Stimulated activated CD4-positive, alpha-beta T cell treated with anti-CD3 and anti-CD28 coated beads, Interleukin-12 subunit alpha, Interleukin-12 subunit beta, amount 100 ng/mL, for 4 hours (primary cell): ENCODE data around the gene GALNT4.
A peak's percentile ranks its signal among the peaks of the same experiment; 100 is the strongest.

Experiments
- DNase-seq: peaks from one replicate; pipeline ENCODE4 v3.0.0-alpha.2; 2020

The GALNT4 gene

GRCh38 chr12:89528434-89528833 lies 3.8 kb upstream of the GALNT4 start:
- DNase-seq = no peak

DNA sequence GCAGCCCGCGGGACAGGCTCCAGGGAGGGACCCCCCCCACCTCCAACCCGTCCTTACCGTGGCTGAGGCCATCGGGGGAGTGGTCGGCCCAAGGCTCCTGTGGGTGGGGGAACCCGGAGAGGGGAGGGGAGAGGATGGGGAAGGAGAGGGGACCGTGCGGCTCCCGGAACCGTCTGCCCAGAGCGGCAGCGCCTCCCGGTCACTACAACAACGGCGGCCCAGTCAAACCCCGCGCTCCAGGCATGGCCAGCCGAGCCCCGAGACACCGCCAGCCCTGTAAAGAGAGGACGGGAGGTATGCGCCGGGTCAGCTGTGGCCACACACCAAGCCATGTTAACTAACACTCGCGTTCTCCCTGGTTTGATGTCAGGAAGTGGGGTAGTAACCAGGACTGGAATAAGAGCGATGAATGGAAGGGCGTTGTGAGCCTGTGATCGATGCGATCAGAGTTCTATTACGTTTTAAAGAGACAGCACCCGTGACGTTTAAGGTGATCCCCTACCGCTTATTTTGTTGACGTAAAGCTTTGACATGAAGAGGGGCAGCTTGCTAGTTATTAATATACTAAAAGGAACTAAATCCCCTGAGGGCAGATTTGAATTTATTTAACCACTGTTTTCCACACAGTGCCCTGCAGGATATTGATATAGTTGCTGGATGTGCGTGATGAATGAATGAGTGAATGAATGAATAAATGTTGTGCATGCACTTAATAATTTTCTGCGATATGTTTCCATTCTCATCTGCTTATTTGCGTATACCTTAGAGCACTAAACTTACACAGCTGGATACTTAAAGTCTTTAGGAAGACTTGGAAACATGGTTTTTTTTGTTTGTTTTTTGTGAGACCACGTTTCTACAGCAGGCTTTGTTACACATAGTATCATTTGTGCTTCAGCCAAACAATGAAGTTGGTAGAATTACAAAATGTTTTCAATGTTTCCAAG lies 1.5 kb upstream of the GALNT4 start, which contains the start of gene POC1B:
POC1B (minus strand) TSS at position 224 of the 947 bp plus-strand sequence; CDS start at position 72, 152 bp downstream.
- DNase-seq = peak; percentile 75

- DNase-seq = peak; percentile 38
Observed at GRCh38 chr12:89525305-89525823, 768 bp upstream of the GALNT4 start.

DNA sequence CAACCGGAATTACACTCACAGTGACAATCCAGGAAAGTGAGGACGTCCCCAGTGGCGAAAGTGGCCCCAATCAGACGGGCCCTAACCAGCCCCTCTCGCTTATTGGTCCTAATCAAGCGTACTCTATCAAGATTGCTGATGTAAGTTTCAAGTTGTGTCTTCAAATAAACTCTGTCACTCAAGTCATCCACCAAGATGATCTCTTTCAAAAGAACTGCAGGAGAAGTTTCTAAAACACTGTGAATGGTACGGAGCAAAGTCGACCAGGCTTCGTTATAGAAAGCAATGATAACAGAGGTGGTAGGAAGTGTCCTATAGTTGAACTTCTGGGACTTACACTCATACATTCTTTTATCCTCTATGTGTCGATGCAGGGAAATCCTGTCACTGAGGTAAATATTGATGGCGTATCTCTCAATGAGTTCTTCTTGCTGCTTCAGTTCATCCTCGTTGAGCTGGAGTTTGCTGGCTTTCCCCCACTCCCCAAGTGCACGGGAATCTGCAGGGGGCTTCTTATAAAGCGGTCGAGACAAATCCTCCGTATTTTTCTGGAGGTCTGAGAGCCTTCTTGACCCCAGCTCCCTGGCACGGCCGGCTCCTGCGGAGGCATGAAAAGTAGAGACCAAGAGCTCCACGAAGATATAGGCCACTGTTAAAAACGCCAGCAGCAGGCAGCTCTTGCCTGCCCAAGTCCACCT lies 604 bp downstream of the GALNT4 start:
- DNase-seq = no peak

DNA sequence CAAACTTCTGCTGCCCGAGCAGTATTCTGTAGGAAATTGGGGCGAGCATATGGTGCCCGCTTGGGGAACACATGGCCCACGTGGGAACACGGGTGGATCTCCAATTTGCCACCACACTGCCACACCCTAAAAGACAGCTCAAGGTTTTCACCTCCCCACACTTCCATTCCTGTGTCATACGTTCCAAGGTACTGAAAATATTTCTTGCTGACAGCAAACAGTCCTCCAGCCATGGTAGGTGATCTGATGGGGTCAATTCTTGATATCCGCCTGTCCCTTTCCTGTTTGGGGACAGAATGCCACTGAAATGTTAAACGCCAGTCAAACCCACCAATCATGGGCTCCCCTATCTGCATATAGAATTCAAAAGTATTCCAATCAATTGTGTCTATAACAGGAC lies 1.2 kb downstream of the GALNT4 start:
- no peak for DNase-seq

DNA sequence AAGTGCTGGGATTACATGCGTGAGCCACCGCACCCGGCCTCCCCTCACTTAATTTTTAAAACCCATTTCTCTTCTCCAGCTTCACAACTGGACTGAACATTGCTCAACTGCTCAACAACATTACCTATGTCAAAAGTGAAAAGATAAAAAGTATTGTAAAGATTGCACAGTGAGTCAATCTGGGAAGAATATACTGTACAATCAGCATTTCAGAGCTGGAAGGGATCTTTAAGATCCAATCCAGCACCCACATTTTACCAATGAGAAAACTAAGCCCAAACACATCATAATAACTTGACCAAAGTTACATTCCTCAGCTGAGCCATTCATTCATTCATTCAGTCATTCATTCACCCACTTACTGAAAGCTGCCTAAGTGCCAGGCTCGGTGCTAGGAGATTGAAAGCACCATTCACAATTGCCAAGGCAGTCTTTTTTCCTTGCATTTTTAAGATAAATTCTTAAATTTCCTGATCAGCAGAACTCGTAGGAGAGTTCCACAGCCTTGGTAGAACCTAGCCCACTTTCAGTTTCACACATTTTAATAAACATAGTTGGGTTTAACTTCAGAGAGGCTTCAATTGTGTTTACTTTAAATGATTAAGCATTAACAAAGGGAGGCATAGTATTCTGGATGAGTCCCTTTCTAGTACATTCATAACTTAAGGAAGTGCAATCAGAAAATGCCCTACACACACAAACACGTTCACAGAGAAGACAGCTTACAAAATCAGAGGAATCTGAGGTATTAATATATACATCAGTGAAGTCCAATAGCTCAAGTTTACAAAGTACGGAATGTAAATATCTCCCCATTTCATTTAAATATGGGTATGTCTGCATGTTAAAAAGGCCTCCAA lies 3.0 kb downstream of the GALNT4 start:
- DNase-seq = no peak

- DNase-seq = no peak
Observed at GRCh38 chr12:89517720-89518119, 6.9 kb downstream of the GALNT4 start.

DNA sequence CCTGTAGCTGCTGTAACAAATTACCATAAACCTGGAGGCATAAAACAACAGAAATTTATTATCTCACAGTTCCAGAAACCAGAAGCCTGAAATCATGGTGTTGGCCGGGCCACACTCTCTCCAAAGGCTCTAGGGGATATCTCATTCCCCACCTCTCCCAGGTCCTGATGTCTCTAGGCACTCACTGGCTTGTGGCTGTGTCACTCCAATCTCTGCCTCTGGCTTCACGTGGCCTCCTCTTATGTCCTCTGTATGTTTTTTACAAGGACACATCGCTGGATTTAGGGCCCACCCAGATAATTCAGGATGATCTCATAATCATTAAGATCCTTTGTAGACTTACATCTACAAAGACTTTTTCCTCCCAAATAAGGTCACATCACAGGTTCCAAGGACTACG lies 8.0 kb downstream of the GALNT4 start:
- no peak for DNase-seq

GRCh38 chr12:89514751-89515150 lies 9.8 kb downstream of the GALNT4 start:
- DNase-seq = no peak

DNA sequence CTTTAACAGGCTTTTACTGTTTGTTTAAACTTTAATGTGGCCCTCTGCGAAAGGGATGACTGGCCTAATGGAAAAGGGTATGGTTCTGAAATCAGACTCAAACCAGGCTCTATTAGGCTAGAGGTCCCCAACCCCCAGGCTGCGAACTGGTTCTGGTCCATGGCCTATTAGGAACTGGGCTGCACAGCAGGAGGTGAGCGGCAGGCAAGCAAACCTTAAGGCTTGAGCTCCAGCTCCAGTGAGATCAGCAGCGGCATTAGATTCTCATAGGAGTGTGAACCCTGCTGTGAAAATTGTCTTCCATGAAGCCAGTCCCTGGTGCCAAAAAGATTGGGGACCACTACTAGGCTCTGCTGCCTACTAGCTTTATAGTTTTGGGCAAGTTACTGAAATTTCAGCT lies 11.1 kb downstream of the GALNT4 start:
- DNase-seq = no peak

DNA sequence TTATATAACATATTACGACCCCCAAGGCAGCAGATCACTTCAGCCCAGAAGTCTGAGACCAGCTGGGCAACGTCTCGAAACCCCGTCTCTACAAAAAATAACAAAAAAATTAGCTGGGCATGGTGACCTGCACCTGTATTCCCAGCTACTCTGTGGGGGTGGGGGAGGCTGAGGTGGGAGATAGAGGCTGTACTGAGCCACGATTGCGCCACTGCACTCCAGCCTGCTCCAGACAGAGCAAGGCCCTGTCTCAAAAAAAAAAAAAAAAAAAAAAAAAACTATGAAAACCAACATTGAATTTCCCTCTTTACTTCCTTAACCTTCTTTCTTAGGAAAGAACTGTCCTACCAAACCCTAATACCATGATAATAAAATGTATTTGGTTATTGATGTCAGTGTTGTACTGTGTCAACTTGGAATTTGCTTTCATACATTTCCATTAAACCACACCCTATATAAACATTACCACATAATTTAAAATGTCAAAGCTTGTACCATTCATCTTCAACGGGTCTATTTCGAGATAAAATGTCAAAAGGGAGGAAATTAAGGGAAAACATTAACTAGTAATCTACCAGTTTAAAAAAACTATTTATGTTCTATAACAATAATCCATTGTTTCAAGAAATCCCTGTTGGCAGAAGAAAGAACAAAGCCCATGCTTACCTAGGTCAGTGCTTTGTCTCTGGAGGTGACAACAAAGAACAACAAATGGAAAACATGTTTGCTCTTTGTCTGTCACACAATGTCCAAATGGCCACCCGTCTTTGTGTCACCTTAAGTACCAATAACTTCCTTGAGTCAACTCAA lies 17.4 kb downstream of the GALNT4 start:
- no peak for DNase-seq

DNA sequence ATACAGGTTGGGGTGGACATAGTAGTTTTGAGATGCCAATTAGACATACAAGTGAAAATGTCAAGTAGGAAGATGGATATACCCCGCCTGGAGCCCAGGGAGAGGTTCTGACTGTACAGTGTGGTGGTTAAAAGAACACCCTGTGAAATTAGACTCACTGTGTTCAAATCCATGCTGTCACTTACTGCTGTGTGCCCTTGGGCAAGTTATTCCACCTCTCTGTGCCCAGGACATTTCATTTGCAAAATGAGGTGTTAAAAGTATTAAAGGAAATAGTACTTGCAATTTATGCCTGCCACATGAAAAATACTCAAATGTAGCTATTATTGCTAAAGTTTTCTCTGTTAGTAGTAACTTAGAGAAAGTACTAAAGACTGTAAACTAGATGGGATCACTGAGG lies 18.5 kb downstream of the GALNT4 start:
- DNase-seq = no peak

- DNase-seq = no peak
Observed at GRCh38 chr12:89504560-89505346, 19.8 kb downstream of the GALNT4 start.

- DNase-seq = no peak
Observed at GRCh38 chr12:89501793-89502192, 22.8 kb downstream of the GALNT4 start.

DNA sequence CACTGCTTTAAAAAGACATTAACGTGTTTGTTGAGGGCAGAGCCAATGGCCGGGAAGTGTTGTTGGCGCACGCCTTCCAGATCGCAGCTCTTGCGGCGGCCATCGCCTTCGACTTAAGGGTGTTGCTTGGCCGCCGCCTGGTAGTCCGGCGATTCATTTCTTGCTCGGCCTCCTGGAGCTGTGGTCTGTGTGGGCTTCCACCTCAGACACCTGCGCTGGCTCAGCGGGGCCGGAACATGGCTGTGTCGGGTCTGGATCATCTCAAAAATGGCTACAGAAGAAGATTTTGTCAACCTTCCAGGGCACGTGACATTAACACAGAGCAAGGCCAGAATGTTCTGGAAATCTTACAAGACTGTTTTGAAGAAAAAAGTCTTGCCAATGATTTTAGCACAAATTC lies 24.7 kb downstream of the GALNT4 start:
- no peak for DNase-seq

GRCh38 chr12:89497467-89497866 lies 27.1 kb downstream of the GALNT4 start:
- no peak for DNase-seq

GRCh38 chr12:89497005-89497404 lies 27.6 kb downstream of the GALNT4 start:
- no peak for DNase-seq

GRCh38 chr12:89494411-89495231 lies 30.0 kb downstream of the GALNT4 start:
- DNase-seq = peak; percentile 26

DNA sequence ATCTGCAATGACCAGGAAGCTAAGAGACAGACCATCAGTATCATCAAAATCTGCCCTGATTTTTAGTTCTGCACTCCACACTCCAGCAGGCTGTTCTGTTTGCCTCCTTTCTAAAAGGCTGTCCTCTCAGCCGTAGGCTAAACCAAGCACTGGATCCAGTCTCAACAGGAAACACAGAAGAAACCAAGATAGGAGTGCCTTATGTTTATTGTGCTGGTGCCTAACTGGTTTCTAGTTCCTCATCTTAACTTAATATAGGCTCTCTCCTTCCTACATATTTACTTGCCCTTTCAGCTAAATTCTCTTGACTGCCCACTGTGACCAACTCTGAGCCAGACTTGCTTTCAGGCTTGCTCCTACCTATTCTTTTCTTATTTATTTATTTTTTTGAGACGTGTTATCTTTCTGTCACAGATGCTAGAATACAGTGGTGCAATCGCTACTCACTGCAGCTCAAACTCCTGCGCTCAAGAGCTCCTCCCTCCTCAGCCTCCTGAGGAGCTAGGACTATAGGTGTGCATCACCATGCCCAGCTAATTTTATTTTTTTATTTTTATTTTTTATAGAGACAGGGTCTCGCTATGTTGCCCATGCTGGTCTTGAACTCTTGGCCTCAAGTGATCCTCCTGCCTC lies 30.8 kb downstream of the GALNT4 start:
- no peak for DNase-seq

DNA sequence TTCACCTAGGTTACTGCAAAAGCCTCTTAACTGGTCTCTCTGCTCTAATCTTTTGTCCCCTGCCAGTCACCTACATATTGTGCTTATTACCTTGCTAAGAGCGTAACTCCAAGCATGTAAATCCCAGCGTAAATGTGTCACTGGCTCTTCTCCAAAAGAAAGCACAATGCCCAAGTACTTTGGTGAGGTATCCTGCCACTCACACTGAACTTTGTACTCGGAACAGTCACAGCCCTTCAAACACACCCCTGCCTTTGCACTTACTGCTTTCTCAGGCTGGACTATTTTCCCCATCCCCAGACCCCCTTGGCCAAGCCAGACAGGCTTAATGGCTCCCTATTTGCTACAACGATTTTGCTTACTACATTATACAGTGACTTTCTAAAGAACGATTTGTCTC lies 31.7 kb downstream of the GALNT4 start:
- no peak for DNase-seq
